ENCODE data around the gene SELENOV. TPM values are rescaled to one million over a fixed set of nuclear protein-coding genes. Genes with fewer than 3 reads are reported as not detected.

The SELENOV gene
- total and polyA plus RNA-seq, 9 of the 15 experiments (the other 6 are each of a cell fraction or from before 2014, with no cell fraction given) = 0.04 to 0.09 (median 0.06) TPM; not detected in 4

- TF ChIP-seq RBM14 (IDR thresholded peaks at IDR 0.05; ENCODE audit: borderline replicate concordance, insufficient read depth, low read depth, low read length) = no peak
- no peak for TF ChIP-seq MCM7 (IDR thresholded peaks at IDR 0.05)
- TF ChIP-seq TAF1 (IDR thresholded peaks at IDR 0.05; ENCODE audit: control insufficient read depth, extremely low read depth, insufficient read depth, low read length, severe bottlenecking) = no peak
- no peak for TF ChIP-seq HNRNPLL (IDR thresholded peaks at IDR 0.05; ENCODE audit: low read depth, low read length, poor library complexity, severe bottlenecking)
- TF ChIP-seq GABPB1 (CRISPR knock-in tag; IDR thresholded peaks at IDR 0.05) = peak; percentile 77
- no peak for TF ChIP-seq PML (IDR thresholded peaks at IDR 0.05; ENCODE audit: low read length)
- TF ChIP-seq MECOM (CRISPR knock-in tag; IDR thresholded peaks at IDR 0.05) = no peak
- TF ChIP-seq PRMT5 (CRISPR knock-in tag; IDR thresholded peaks at IDR 0.05) = peak; percentile 36; the same call in 1 of the 2 replicates
- no peak for TF ChIP-seq ILK (tag; IDR thresholded peaks at IDR 0.05; ENCODE audit: borderline replicate concordance, low read depth)
- no peak for TF ChIP-seq TRIM28 (IDR thresholded peaks at IDR 0.05)
- TF ChIP-seq CHCHD3 (CRISPR knock-in tag; IDR thresholded peaks at IDR 0.05) = no peak
- no peak for TF ChIP-seq ZC3H8 (IDR thresholded peaks at IDR 0.05)
- TF ChIP-seq ZNF740 (CRISPR knock-in tag; IDR thresholded peaks at IDR 0.05) = peak; percentile 93
- no peak for TF ChIP-seq ZNF740 (tag; IDR thresholded peaks at IDR 0.05)
- no peak for TF ChIP-seq CREB5 (CRISPR knock-in tag; IDR thresholded peaks at IDR 0.05)
- no peak for TF ChIP-seq U2AF2 (optimal IDR thresholded peaks at IDR 0.05; ENCODE audit: low read depth, low read length)
- TF ChIP-seq PPARD (CRISPR knock-in tag; IDR thresholded peaks at IDR 0.05) = no peak
- TF ChIP-seq GABPA (tag; conservative IDR thresholded peaks at IDR 0.05; ENCODE audit: low read depth) = no peak
- peak; percentile 66 for TF ChIP-seq MEIS2 (IDR thresholded peaks at IDR 0.05; ENCODE audit: partially characterized antibody)
- TF ChIP-seq SMARCE1 (IDR thresholded peaks at IDR 0.05) = no peak
- TF ChIP-seq ZNF668 (CRISPR knock-in tag; IDR thresholded peaks at IDR 0.05) = no peak
- TF ChIP-seq JUNB (CRISPR knock-in tag; conservative IDR thresholded peaks at IDR 0.05) = no peak
- TF ChIP-seq HMG20B (CRISPR knock-in tag; IDR thresholded peaks at IDR 0.05) = no peak
- no peak for TF ChIP-seq ZNF3 (CRISPR knock-in tag; IDR thresholded peaks at IDR 0.05)
- TF ChIP-seq ZNF274 (IDR thresholded peaks at IDR 0.05; ENCODE audit: borderline replicate concordance, low read depth, low read length) = no peak
- no peak for TF ChIP-seq THRAP3 (IDR thresholded peaks at IDR 0.05; ENCODE audit: borderline replicate concordance)
- TF ChIP-seq KDM2B (CRISPR knock-in tag; IDR thresholded peaks at IDR 0.05) = no peak
Measured at GRCh38 chr19:39502640-39503417, 12.1 kb upstream of the SELENOV start (continued).

Data from K562 (cell line).